ENCODE data around the gene C8B. TPM values are rescaled to one million over a fixed set of nuclear protein-coding genes. Genes with fewer than 3 reads are reported as not detected.

The C8B gene
- total and polyA plus RNA-seq, 2 of the 13 experiments (the other 11 are each of a cell fraction or from before 2014, with no cell fraction given): 8.4 to 11.3 TPM

GRCh38 chr1:56905667-56906066 is 60.1 kb downstream of the C8B start:
- Histone ChIP-seq H3K9ac (ENCODE audit: insufficient read depth, low read depth, low read length) (no peak overlapping the region), H3K36me3 (replicated peaks in 1 of 2; ENCODE audit: control insufficient read depth in 1 of 2, insufficient read depth in 2 of 2, low read length in 2 of 2) (no peaks in the 10 kb centered on the region; a peak in 1 of 5 replicates), H3K9me3 (ENCODE audit: low read length) (no peaks in the 10 kb centered on the region), H3K79me2 (ENCODE audit: insufficient read depth, low read length) (no peaks in the 10 kb centered on the region), H3K4me3 (replicated peaks in 1 of 3; ENCODE audit: insufficient read depth in 1 of 3, low read depth in 2 of 3, low read length in 3 of 3) (no peak overlapping the region), H3K27me3 (ENCODE audit: control insufficient read depth in 1 of 2, insufficient read depth in 2 of 2, low read length in 2 of 2) (no peaks in the 10 kb centered on the region), H3K4me2 (ENCODE audit: low read depth, low read length) (no peak overlapping the region), H2AFZ (ENCODE audit: low read length) (no peak overlapping the region), H3K4me1 (ENCODE audit: insufficient read depth, low read length) (peaks cover 68% of the 10 kb centered on the region), H4K20me1 (ENCODE audit: insufficient read depth, low read length) (no peaks in the 10 kb centered on the region), H3K27ac (ENCODE audit: extremely low read length, insufficient read depth, low read length) (no peak overlapping the region)
- in situ Hi-C loops (cut with HindIII; ENCODE audit: extremely low pct_ligation_motif_present, low pct_unique_long_range_greater_than_20kb) (no loop called here), intact Hi-C loops (cut with micrococcal nuclease; ENCODE audit: unreplicated experiment) (no loop called here)
- WGBS (ENCODE audit: low lambda C conversion rate): 93% methylated on average over 3 of the region's 3 CpGs
- FAIRE-seq: no peak
- no peak for DNase-seq (ENCODE audit: low spot score)
- no peak for ATAC-seq
- POLR2A ChIA-PET: interaction anchor here (0.7 to 1.6 kb wide), 2 partner anchors 51 to 81 kb away, joined by 3 to 8 read pairs; partner anchors contain the start of gene C8A
- BruUV-seq (replicated peaks): no TSS peak
- TF ChIP-seq MEIS2 (CRISPR knock-in tag; IDR thresholded peaks at IDR 0.05) (no peak), ZHX1 (CRISPR knock-in tag; IDR thresholded peaks at IDR 0.05; ENCODE audit: low read depth) (no peak), DBP (CRISPR knock-in tag; IDR thresholded peaks at IDR 0.05; ENCODE audit: not compliant biosample characterization) (no peak), ZNF275 (CRISPR knock-in tag; IDR thresholded peaks at IDR 0.05; ENCODE audit: borderline replicate concordance) (no peak), ZNF720 (CRISPR knock-in tag; IDR thresholded peaks at IDR 0.05) (no peak), ZBTB43 (CRISPR knock-in tag; conservative IDR thresholded peaks at IDR 0.05) (no peak), ZNF441 (CRISPR knock-in tag; IDR thresholded peaks at IDR 0.05; ENCODE audit: borderline replicate concordance) (no peak), ZNF280D (CRISPR knock-in tag; IDR thresholded peaks at IDR 0.05) (no peak), ZBTB7B (CRISPR knock-in tag; IDR thresholded peaks at IDR 0.05) (no peak), KMT2A (CRISPR knock-in tag; IDR thresholded peaks at IDR 0.05) (no peak), SP5 (CRISPR knock-in tag; IDR thresholded peaks at IDR 0.05; ENCODE audit: borderline replicate concordance, low read depth) (no peak), ZNF615 (CRISPR knock-in tag; IDR thresholded peaks at IDR 0.05; ENCODE audit: borderline replicate concordance) (no peak)
- CTCF ChIA-PET (ENCODE audit: low intra/inter-chr PET ratio, low total read pairs): no interaction called here

Data from HepG2 (cell line).